KMS-11 (cell line): Measurements from ENCODE around the gene GARIN1A.

ENCODE experiments used
- H2AFZ ChIP-seq: fragments of 200-600 bp; sonication (generic); 2 replicates; pipeline ENCODE4 v1.6.1; 2016; ENCODE audit warnings: antibody characterized with exemption, mixed run types, low read depth
- H3K27ac ChIP-seq: fragments of 200-600 bp; sonication (generic); 2 replicates; pipeline ENCODE4 v1.6.1; 2016; ENCODE audit warnings: mild to moderate bottlenecking, mixed run types
- H3K27me3 ChIP-seq: fragments of 200-600 bp; sonication (generic); 2 replicates; pipeline ENCODE4 v1.6.1; 2017; ENCODE audit warnings: mild to moderate bottlenecking, low read depth, mixed run types, moderate library complexity; ENCODE audit not compliant: insufficient read depth
- H3K36me3 ChIP-seq: fragments of 200-600 bp; sonication (generic); 2 replicates; pipeline ENCODE4 v1.6.1; 2017; ENCODE audit warnings: mild to moderate bottlenecking, mixed run types; ENCODE audit not compliant: insufficient read depth
- H3K4me1 ChIP-seq: fragments of 200-600 bp; sonication (generic); 2 replicates; pipeline ENCODE4 v1.6.1; 2016; ENCODE audit warnings: mild to moderate bottlenecking, low read depth, mixed run types; ENCODE audit not compliant: poor library complexity, severe bottlenecking
- H3K4me2 ChIP-seq: fragments of 200-600 bp; sonication (generic); 2 replicates; pipeline ENCODE4 v1.7.0; 2016; ENCODE audit warnings: mild to moderate bottlenecking, mixed run types
- H3K4me3 ChIP-seq: fragments of 200-600 bp; sonication (generic); IDR thresholded peaks from 2 replicates; pipeline ENCODE4 v1.6.1; 2017; ENCODE audit warnings: low read depth, low read length, mixed read lengths; ENCODE audit not compliant: insufficient read depth
- H3K79me2 ChIP-seq: fragments of 200-600 bp; sonication (generic); 2 replicates; pipeline ENCODE4 v1.6.1; 2016; ENCODE audit warnings: low read depth, mixed run types; ENCODE audit not compliant: insufficient read depth
- H3K9ac ChIP-seq: fragments of 200-600 bp; sonication (generic); 2 replicates; pipeline ENCODE4 v1.6.1; 2016; ENCODE audit warnings: mild to moderate bottlenecking, mixed run types
- H4K20me1 ChIP-seq: fragments of 200-600 bp; sonication (generic); 2 replicates; pipeline ENCODE4 v1.6.1; 2016; ENCODE audit warnings: mild to moderate bottlenecking, mixed run types; ENCODE audit not compliant: insufficient read depth
- CTCF ChIP-seq: fragments of 200-600 bp; sonication (generic); conservative IDR thresholded peaks from 2 replicates; pipeline ENCODE4 v1.6.1; 2017; ENCODE audit warnings: low read depth, mild to moderate bottlenecking, antibody characterized with exemption, low read length, moderate library complexity, mixed read lengths

The GARIN1A gene

DNA sequence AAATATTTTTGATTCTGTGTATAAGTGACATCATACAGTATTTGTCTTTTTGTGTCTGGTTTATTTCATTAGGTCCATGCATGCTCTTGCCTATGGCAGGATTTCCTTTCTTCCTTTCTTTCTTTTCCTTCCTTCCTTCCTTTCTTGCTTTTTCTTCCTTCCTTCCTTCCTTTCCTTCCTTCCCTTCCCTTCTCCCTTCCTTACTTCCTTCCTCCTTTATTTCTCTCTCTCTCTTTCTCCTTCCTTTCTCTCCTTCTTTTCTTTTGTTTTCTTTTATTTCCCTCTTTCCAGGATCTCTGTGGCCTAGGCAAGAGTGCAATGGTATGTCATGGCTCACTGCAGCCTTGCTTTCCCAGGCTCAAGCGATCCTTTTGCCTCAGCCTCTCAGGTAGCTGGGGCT, 35.7 kb downstream of the GARIN1A start:
- Histone ChIP-seq H2AFZ (no peak overlapping the region), H3K9ac (no peak overlapping the region)
- no peak for TF ChIP-seq CTCF

GRCh38 chr7:128708235-128708634, 36.1 kb downstream of the GARIN1A start:
- no peak for TF ChIP-seq CTCF
- H3K9ac ChIP-seq = no peak overlapping the region
- H3K79me2 ChIP-seq = no peaks in the 10 kb centered on the region
- no peaks in the 10 kb centered on the region for H3K36me3 ChIP-seq
- no peaks in the 10 kb centered on the region for H3K27me3 ChIP-seq
- no peaks in the 10 kb centered on the region for H4K20me1 ChIP-seq
- H3K4me1 ChIP-seq = no peaks in the 10 kb centered on the region
- no peak overlapping the region for H3K4me2 ChIP-seq
- no peak overlapping the region for H3K27ac ChIP-seq
- no peak overlapping the region for H2AFZ ChIP-seq
- H3K4me3 ChIP-seq = no peak overlapping the region

More for the DNA sequence above, 35.7 kb downstream of the GARIN1A start:
- Histone ChIP-seq H3K27me3 (no peaks in the 10 kb centered on the region), H4K20me1 (no peaks in the 10 kb centered on the region), H3K4me2 (no peak overlapping the region), H3K79me2 (no peaks in the 10 kb centered on the region), H3K4me3 (no peak overlapping the region), H3K4me1 (no peaks in the 10 kb centered on the region), H3K36me3 (no peaks in the 10 kb centered on the region), H3K27ac (no peak overlapping the region)

GRCh38 chr7:128708824-128709223, 36.7 kb downstream of the GARIN1A start:
- no peaks in the 10 kb centered on the region for H4K20me1 ChIP-seq
- no peaks in the 10 kb centered on the region for H3K4me1 ChIP-seq
- H3K4me3 ChIP-seq = no peak overlapping the region
- H3K9ac ChIP-seq = no peak overlapping the region
- no peaks in the 10 kb centered on the region for H3K36me3 ChIP-seq
- no peak overlapping the region for H2AFZ ChIP-seq
- H3K27me3 ChIP-seq = no peaks in the 10 kb centered on the region
- no peak for TF ChIP-seq CTCF
- no peak overlapping the region for H3K27ac ChIP-seq
- no peak overlapping the region for H3K4me2 ChIP-seq
- no peaks in the 10 kb centered on the region for H3K79me2 ChIP-seq

GRCh38 chr7:128710481-128710880, 38.4 kb downstream of the GARIN1A start:
- no peak overlapping the region for H2AFZ ChIP-seq
- no peak for TF ChIP-seq CTCF
- peaks cover 2% of the 10 kb centered on the region; the same call in 1 of the 2 replicates for H3K27me3 ChIP-seq
- H3K4me2 ChIP-seq = no peak overlapping the region
- no peaks in the 10 kb centered on the region for H3K4me1 ChIP-seq
- H4K20me1 ChIP-seq = no peaks in the 10 kb centered on the region
- no peaks in the 10 kb centered on the region for H3K79me2 ChIP-seq
- H3K4me3 ChIP-seq = no peak overlapping the region
- H3K27ac ChIP-seq = no peak overlapping the region
- no peak overlapping the region for H3K9ac ChIP-seq
- H3K36me3 ChIP-seq = no peaks in the 10 kb centered on the region
